ENCODE data around the gene CFAP54.

CFAP54 gene

DNA sequence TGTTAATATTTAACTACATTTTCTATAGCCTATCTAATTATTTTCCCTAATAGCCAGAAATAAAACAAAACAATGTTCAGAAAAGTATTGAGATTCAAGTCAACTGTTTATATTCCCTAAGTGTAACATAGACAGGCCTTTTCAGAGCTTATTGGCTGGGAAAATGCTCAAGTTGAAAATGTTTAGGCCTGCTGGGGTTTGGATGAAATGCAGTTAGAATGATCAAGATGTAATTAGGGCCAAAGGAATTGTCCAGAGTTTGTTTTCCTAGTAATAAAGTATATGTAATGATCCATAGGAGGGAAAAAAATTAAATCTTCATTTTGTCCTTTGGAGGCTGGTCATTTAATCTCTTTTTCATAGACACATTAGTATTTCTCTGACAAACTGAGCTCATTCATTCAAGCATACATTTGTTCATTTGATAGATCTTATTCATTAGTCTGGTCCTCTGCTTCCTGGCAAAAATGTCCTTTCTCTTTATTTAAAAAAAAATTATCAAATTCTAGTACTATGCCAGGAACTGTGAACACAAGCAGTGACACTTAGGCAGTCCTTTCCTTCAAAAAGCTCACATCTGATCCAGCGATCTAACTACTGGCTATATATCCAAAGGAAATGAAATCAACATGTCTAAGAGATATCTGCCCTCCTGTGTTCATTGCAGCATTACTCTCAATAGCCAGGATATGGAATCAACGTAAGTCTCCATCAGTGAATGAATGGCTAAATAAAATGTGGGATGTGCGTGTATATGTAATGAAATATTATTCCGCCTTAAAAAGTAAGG is 377.6 kb downstream of the CFAP54 start:
- H3K4me3 ChIP-seq (ENCODE audit: low read length): no peak overlapping the region
- TF ChIP-seq, protein P1, sequence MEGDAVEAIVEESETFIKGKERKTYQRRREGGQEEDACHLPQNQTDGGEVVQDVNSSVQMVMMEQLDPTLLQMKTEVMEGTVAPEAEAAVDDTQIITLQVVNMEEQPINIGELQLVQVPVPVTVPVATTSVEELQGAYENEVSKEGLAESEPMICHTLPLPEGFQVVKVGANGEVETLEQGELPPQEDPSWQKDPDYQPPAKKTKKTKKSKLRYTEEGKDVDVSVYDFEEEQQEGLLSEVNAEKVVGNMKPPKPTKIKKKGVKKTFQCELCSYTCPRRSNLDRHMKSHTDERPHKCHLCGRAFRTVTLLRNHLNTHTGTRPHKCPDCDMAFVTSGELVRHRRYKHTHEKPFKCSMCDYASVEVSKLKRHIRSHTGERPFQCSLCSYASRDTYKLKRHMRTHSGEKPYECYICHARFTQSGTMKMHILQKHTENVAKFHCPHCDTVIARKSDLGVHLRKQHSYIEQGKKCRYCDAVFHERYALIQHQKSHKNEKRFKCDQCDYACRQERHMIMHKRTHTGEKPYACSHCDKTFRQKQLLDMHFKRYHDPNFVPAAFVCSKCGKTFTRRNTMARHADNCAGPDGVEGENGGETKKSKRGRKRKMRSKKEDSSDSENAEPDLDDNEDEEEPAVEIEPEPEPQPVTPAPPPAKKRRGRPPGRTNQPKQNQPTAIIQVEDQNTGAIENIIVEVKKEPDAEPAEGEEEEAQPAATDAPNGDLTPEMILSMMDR (conservative IDR thresholded peaks at IDR 0.05; ENCODE audit: low read depth, low read length): no peak
- DNase-seq (ENCODE audit: low read depth): no peak

DNA sequence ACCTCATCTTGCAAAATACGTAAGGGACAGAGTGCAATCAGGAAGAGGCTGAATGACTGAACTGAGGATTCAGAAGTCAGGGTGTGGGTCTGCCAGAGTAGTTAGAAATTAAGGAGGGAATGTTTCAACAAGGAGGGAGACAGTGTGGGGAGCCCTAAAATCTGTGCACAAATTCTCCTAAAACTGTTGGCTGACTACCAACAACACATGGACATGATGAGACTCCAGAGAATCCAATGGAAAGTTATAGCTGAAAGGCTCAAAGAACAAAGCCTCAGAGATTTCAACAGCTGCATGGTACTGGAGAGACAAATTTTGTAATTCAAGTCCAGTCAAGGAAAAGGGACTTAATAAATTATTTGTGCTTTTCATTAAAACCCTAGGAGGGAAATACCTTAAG is 381.6 kb downstream of the CFAP54 start:
- H3K4me3 ChIP-seq (ENCODE audit: low read length): no peak overlapping the region
- no peak for DNase-seq (ENCODE audit: low read depth)
- TF ChIP-seq, protein P1 (conservative IDR thresholded peaks at IDR 0.05; ENCODE audit: low read depth, low read length): no peak

DNA sequence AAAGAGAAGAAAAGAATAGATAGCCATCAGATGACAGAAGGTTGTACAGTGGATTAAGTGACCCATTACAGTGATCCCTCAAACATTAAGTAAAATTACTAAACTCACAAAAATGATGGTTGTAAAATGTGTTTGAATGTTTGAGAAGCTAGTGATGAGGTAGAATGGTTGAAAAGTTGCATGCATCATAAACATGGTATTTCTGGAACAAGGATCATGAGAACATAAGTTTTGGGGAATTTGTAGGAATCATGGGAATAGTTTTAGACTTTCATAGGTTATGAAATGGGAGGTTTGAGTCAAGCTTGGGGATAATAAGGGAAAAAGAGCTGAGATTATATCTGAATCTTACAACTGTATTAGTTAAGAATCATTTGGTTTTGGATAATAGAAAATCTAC is 383.6 kb downstream of the CFAP54 start:
- no peak overlapping the region for H3K4me3 ChIP-seq (ENCODE audit: low read length)
- no peak for DNase-seq (ENCODE audit: low read depth)
- TF ChIP-seq, protein P1 (conservative IDR thresholded peaks at IDR 0.05; ENCODE audit: low read depth, low read length): no peak

DNA sequence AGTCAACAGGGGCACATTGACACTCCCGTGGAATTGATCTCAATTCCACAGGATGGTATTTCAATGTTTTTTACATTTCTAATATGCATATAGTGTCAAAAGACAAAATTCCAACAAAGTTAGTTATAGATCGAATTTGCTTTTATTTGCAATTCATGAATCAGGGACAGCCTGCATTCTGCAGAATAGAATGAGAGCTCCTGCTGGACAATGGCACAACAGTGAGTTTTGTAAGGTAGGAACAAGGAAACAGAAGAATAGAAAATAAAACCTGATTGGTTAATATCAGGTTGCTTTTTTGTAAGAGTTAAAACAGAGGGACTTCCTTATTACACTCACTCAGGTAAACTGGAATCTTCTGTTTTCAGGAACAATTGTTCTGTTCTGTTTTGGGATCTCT is 384.8 kb downstream of the CFAP54 start:
- no peak for DNase-seq (ENCODE audit: low read depth)
- TF ChIP-seq, protein P1 (conservative IDR thresholded peaks at IDR 0.05; ENCODE audit: low read depth, low read length): no peak
- H3K4me3 ChIP-seq (ENCODE audit: low read length): no peak overlapping the region

GRCh38 chr12:96876966-96877365 is 387.6 kb downstream of the CFAP54 start:
- TF ChIP-seq, protein P1 (conservative IDR thresholded peaks at IDR 0.05; ENCODE audit: low read depth, low read length): no peak
- H3K4me3 ChIP-seq (ENCODE audit: low read length): no peak overlapping the region
- no peak for DNase-seq (ENCODE audit: low read depth)

- TF ChIP-seq, protein P1 (conservative IDR thresholded peaks at IDR 0.05; ENCODE audit: low read depth, low read length): no peak
- no peak overlapping the region for H3K4me3 ChIP-seq (ENCODE audit: low read length)
- peak; percentile 41 for DNase-seq (ENCODE audit: low read depth)
Observed at GRCh38 chr12:96878704-96879103, 389.3 kb downstream of the CFAP54 start.

DNA sequence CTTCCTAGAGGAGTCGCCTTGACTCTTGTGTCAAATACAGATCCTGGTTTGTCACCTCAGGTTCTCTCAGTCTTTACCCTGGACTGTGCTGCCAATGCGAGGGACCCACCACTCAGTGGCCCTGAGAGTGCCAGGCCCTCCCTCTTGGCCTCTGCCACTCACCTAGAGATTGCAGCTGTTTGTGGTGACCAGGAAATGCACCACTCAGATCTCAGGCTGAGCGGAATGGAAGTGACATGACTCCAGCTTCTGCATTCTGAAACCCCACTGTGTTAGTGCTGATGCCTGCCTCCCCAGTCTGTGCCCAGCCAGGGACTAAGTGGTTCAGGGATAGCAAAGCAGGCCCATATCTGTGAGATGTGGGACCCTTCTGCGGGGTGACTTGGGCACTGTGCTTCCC is 389.9 kb downstream of the CFAP54 start:
- TF ChIP-seq, protein P1 (conservative IDR thresholded peaks at IDR 0.05; ENCODE audit: low read depth, low read length): no peak
- H3K4me3 ChIP-seq (ENCODE audit: low read length): no peak overlapping the region
- no peak for DNase-seq (ENCODE audit: low read depth)
